ENCODE measurements around the gene ZMYM2.
"Not testable (repeated sequence)": the region's sequence is repeated elsewhere in the genome, so short reads cannot be mapped to it uniquely, and the experiment has no call there.

Gene ZMYM2

DNA sequence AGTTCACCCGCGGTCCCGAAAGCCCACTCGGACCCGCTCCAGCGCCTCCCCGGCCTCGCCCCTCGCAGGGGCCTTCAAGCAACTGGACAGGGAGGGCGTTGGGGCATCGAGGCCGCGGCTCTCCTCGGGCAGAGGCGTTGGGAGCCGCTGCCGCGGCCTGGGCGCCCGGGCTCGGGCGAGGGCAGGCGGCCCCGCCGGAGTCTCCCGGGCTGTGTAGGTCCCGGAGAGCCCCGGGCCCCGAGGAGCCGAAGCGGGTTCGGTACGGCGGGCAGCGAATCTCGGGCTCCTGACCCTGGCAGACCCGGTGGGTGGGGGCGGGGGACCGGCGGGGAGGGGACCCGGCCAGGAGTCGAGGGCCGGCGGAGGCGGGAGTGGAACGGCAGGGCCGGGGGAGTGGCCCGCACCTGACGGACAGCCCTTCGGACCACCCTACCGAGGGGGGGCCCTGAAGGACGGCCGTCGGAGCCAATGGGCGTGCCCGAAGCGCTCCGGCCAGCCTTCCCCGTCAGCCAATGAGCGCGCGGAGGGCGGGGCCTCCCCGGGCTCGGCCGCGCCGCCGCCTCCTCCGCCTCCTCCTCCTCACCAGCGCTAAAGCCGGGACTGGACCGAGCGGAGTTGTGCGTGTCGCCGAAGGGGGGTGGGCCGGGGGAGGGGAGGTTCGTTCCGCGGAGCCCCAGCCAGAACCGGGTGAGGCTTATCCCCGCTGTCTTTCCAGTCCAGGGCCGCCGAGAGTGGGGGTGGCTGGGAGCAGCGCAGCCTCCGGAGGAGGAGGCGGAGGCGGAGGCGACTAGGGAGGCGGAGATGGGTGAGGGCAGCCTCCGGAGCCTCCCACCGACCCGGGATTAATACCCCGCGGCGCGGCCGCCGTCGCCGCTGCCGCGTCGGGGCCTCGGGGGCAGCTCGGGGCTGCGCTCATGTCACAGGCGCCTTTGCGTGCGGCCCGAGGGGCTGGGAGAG, at the start of gene ZMYM2:
Gene ZMYM2, plus strand, starts transcription at position 573 of the 957 bp plus-strand sequence. CDS start 34,346 bp downstream, outside the sequence.
- peak; percentile 97 for DNase-seq (ENCODE audit: low spot score)

DNA sequence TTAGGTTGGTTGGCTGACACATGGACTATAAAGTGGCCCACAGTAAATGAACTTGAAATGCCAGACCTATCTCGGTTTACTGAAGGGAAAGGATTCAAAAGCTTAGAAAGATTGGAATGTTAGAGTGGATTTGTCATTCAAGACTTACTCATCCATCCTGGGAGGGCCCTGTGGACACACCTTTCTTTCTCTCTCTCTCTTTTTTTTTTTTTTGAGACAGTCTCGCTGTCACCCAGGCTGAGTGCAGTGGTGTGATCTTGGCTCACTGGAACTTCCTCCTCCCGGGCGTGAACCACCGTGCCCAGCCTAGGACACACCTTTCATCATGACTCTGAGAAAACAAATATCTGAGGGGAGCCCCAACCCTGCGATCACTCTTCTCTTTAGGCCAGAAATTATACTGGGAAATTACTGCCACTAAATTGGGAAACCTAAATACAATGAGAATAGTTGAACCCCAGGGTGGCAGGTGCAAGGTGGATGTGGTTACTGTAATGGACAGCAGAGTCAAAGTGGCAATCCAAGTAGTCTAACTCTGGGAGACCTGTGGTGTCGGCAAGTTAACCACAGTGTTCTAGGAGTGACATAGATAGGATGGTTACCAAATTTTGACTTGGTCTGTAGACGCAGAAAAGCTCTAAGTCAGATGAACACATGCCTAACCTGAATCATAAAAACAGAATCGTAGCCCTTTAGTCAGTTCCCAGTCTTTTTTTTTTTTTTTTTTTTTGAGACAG, 48.0 kb upstream of the ZMYM2 start:
- DNase-seq (ENCODE audit: low spot score) = no peak

DNA sequence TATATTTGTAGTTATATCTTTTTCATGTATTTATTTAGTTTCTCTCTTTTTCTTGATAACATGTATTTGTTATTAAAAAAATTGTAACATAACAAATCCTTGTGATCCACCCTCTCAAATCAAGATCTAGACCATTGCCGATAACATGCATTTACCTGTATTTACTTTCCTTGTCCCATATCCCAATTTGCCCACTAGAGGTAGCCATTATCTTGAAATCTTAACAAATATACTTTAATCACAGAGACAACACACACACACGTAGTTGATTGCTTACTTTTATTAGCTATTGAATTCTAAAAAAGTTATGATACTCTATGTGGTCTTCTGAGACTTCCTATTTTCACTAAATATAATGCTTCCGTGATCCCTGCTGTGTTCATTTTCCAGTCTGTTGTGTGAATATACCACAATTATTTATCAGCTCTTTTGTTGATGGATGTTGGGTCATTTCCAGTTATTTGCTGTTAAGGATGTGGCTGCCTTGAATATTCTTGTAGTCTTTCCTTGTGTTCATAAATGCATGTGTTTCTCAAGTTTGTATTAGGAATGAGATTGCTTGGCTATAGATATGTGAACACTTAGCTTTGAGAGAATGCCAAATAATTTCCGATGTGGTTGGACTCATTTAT, 31.3 kb upstream of the ZMYM2 start:
- DNase-seq (ENCODE audit: low spot score) = peak; percentile 52

DNA sequence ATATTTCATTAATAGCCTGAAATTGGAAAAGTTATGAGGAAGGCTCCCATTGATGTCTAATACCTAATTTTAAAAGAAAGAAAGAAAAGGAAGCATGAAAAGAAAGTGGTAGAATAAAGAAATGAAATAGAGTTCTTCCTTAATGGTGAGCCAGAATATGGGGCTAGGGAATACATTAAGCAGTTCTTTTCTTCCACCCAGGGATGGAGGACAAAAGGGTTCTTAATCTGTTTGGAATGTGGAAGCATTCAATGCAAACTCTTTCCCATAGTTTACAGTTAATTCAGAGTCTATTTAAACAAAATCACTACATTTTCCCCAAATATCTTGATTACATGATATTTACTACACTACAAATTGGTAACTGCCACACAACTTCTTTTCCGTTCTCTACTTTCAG, 18.4 kb upstream of the ZMYM2 start:
- no peak for DNase-seq (ENCODE audit: low spot score)

DNA sequence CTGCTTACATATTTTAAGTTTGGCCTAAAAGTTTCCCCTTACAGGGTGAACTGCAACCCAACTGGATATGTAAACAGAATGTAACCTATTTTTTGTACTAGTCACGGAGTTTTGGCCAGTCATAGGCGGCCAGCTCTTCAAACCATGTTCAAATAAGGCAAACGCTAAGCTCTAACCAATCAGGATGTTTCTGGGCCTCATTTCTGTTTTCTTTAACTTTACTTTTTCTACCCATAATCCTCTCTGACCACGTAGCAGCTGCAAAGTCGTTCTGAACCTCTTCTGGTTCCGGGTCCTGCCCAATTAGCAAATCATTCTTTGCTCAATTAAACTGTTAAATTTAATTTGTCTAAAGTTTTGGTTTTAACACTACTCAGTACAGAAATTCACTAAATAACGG, 8.2 kb upstream of the ZMYM2 start:
- DNase-seq (ENCODE audit: low spot score) = no peak

DNA sequence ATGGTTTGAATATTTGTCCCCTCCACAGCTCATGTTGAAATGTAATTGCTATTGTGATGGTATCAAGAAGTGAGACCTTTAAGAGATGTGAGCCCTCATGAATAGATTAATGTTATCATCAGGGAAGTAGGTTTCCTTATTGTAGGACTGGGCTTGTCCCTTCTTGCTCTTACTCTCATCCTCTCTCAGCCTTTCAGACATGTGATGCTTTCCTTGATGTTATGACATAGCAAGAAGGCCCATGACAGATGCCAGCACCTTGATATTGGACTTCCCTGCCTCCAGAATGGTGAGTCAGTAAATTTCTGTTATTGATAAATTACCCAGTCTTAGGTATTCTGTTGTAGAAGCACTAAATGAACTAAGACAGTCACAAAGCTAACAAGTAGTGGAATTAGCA, 5.7 kb upstream of the ZMYM2 start:
- DNase-seq (ENCODE audit: low spot score) = no peak

DNA sequence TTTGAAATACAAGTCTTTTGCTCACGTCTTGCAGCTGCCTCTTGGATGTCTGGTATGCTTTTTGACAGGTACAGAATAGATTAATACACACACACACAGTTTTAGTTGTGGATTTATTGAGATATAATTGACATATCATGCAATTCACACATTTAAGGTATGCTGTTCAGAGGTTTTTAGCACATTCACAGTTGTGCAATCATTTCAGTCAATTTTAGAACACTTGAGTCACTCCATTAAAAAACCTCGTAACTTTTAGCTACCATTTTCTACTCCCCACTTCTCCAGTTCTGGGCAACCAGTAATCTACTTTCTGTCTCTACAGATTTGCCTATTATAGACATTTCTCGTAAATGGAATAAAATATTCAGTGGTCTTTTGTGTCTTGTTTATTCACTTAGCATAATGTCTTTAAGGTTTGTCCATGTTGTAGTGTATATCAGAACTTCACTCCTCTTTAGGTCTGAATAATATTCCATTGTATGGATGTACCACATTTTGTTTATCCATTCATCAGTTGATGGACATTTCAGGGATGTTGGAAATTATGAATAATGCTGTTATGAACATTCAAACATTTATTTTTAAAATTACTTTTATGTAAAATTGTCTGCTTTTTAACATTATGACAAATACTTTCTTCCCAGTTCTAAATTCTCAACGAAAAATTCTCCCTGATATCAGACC, 2.5 kb upstream of the ZMYM2 start:
- DNase-seq (ENCODE audit: low spot score) = no peak

DNA sequence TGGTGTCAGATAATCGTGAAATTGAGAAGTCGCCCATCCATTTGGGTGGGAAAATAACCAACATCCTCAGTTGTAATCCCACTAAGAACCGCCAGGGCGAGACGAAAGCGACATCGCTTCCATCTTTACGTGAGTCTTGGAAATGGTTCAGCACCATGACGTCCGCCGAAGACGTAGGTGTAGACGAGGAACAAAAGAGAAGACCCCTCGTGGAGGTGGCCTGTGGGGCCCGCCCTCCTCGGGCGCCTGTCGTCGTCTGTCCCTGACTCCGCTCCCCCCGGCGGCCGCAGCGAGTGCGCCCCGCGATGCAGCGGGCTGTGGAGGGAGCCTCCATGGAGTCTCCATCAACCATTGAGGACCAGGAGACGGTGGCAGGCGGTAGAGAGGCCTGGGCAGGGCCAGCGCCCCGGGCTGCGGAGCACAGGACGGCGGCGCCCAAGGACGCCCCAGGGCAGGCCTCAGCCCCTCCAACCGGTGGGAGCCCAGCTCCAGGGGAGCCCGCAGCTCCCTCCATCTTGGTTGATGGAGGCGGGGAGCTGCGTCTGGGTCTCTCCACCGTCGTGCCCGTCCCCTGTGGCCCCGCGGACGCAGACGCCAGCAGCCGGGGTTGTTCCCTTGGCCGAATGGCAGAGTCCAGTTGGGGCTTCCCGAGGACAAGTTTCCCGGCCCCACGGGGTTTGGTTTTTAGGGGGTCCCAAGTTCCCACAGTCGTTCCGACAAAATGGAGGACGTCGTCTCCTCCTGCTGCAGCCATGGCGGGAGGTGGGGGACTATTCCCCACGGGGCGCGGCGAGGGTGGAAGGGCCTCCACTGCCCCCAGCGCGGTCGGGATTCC, 990 bp upstream of the ZMYM2 start:
- peak; percentile 64 for DNase-seq (ENCODE audit: low spot score)

DNA sequence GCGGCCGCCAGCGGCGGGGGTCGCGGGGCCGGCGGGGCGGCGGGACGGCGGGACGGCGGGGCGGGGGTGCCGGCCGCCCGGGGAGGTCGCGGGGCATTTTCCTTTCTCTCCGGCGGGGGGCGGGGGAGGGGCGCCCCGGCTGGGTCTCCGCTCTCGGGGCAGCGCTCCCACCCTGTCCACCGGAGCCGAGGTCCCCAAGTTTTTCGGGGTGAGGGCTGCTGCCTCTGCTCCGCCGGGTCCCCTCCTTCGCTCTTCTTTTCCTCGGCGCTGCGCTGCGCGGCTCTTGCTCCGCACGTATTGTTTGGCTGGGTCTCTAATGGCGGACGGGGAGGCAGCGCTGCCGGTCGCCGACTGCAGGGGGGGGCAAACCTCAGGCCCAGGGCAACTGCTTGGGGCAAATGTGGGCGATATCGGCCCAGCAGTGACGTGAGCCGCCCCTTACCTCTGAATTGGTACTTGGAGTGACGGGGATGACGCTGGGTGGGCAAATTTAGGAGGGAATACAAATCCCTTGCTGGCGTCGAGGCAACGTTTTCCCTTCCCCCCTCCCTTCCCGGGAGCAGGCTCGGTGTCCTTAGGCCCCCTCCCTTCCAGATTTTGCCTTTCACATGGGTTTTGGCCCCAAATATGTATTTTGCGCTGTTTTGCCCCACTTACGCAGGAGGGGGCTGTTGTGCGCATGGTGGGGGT, 759 bp downstream of the ZMYM2 start:
- no peak for DNase-seq (ENCODE audit: low spot score)

DNA sequence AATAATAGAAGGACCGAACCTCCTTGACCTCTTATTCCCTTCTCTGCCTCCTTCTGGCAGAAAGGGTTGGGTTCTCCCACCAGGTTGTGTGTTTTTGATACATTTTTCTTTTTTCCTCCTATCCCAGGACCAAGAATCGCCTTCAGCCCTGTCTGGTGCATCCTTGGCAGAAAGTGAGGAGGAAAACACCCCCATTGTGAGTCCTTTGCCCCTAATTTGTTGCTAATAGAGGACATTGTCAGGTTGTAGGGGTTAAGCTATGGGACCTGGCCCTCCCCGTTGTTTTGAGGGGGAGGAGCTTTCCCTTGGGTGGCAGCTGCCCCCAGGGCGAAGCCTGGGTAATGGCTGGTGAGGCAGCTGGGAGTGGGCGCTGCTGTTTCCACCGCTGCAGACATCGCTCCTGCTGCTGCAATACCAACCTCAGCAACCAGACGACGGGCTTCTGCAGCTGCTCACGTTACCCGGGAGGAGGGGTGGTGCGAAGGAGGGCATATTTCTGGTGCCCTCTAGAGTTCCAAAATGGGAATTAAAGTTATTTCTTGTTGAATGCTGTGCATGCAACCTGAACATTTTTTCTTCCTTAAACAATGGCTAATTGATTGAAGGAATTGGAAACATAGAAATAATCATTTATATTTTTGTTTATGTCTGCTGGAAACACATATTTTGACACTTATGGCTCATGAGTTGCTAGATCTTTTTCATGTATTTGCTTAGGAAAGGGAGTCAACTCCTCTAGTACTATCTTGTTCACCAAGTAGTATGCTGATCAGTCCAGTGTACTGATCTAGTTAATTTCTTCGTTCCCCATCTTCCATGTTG, 1.5 kb downstream of the ZMYM2 start:
- DNase-seq (ENCODE audit: low spot score) = peak; percentile 89

DNA sequence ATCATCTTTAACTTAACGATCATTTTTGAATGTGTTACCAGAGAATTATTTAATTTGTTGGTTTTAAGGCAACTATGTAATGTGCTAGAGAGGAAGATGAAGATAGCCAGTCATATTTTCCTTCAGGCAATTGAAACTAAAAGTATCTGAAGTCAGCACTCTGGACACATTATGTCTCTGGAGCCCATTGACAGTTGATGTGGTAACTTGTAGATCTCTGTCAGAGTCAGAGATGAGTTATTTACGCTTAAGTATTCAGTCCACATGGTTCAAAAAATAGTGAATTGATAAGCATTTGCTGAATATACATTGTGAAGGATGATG, 2.1 kb downstream of the ZMYM2 start:
- no peak for DNase-seq (ENCODE audit: low spot score)

DNA sequence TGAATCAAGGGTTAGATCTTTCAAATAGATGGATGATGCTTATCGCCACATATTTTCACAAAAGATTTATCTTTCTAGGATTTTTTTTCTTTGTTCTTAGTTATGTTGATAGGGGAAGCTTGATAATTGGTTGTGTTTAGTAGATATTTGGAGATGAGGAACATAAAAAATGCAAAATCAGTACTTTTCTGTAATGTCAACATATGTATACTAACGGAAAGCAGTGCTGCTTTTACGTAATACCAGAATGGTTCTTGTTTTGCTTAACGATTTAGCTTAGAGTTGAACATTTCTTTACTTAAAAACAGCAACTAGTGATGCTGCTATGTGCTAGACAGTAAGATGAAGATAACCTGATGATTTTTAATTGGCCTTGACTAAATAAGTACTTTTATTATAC, 3.0 kb downstream of the ZMYM2 start:
- no peak for DNase-seq (ENCODE audit: low spot score)

DNA sequence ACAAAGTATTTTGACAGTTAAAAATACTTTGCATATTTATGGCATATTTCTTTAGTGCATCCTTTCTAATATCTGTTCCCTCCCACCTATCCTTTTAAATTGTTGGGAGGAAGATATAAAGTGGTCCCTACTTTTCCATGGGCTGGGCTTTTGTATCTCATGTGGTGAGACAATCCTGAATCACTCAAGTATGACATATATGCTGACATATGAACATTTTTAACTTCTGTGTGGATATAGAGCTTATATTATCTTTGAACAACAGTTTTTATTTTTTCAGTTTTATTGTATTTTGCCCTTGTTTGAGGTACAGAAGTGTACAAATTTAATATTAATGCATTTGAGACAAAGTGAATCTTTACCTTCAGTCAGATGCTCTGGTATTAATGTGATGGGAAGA, 3.4 kb downstream of the ZMYM2 start:
- no peak for DNase-seq (ENCODE audit: low spot score)

DNA sequence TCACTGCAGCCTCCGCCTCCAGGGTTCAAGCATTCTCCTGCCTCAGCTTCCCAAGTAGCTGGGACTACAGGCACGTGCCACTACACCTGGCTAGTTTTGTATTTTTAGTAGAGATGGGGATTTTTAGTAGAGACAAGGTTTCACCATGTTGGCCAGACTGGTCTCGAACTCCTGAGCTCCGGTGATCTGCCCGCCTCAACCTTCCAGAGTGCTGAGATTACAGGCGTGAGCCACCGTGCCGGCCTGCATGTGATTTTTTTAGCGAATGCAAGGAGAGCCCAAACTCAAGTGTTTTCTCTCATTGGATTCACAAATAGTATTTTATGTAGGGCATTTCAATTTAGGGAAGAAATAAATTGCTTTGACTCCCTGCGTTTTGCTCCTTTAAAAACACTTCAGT, 4.4 kb downstream of the ZMYM2 start:
- no peak for DNase-seq (ENCODE audit: low spot score)

DNA sequence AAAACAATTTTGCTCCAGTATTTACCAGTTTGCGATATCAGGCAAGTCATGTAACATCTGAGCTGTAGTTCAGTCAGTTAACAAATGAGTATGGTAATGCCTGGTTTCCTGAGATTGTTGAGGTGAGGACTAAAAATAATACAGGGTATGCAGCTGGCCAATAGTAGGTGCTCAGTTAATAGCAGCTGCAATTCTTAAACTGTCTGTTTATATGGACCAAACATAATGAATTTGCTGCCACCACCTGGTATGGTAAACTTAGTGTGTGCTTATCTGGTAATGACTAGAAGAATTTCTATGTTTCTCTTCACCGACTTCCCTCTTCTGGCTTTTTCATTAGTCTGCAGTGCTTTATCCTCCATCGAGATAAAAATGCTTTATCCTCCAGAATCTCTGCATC, 9.1 kb downstream of the ZMYM2 start:
- no peak for DNase-seq (ENCODE audit: low spot score)

DNA sequence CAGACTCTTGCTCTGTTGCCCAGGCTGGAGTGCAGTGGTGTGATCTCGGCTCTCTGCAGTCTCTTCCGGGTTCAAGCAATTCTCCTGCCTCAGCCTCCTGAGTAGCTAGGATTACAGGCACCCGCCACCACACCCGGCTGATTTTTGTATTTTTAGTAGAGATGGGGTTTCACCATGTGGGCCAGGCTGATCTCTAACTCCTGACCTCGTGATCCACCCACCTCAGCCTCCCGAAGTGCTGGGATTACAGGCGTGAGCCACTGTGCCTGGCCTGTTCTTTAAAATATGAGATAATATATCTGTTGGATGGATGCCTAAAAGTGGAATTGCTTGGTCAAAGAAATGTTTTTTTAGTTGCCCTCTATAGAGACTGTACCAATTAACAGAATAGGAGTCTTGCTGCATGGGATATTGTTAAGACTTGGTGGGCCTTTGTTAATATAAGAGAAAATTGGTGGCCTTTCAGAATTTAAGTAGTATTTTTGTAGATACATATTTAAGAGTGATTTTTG, 16.0 kb downstream of the ZMYM2 start:
- DNase-seq (ENCODE audit: low spot score) = not testable (repeated sequence)

DNA sequence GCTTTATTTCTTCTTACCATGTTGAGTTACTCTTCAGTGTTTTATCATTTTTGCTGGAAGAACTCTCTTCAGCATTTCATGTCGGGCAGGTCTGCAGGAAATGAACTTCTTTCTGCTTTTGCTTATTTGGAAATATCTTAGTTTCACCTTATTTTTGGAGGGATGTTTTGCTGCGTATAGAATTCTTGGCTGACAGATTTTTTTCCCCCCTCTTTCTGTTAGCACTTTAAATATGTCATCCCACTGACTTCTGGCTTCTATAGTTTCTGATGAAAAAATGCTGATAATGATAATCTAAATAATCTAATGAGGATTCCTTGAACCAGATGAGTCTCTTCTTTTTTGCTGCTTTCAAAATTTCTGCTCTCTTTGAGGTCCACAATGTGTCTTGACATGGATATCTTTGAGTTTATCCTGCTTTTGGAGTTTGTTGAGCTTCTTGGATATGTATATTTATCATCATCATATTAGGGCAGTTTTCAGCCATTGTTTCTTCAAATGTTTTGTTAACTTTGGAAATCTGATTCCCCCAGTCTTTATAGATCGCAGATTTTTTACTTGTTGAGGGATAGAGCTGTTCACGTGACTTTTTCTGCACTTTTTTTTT, 20.4 kb downstream of the ZMYM2 start:
- DNase-seq (ENCODE audit: low spot score) = no peak

DNA sequence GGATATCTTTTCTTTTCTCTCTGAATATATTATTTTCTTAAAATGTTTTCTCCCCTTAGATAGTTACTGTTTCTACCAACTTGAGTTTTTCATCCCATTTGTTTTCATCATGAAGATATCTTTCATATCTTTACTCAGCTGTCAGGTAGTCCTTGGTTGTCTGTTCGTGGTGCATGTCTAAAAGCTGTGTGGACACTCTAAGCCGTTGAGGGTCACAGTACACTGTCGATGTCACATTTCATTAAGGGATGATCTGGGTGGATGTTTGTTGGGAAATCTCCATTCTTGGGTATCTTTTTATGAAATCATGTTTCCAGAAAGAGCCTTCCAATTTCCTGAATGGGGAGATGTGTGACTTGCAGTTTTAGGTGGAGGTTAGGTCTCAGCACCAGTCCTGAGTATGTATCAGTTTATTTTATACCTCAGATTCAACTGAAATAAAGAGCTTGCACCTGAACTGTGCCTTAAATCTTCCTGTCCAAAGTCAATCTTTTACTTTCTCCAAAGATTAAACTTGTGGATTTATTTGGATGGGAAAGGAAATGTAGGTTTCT, 23.2 kb downstream of the ZMYM2 start:
- DNase-seq (ENCODE audit: low spot score) = no peak
